Endothelial cell (in vitro differentiated cells): ENCODE data around the gene SLC25A25. TPM values are rescaled to one million over a fixed set of nuclear protein-coding genes. Genes with fewer than 3 reads are reported as not detected.
"Not testable (repeated sequence)": the region's sequence is repeated elsewhere in the genome, so short reads cannot be mapped to it uniquely, and the experiment has no call there.

ENCODE experiments used
- DNase-seq: peaks from one replicate; pipeline ENCODE4 v3.0.0; 2021; ENCODE audit warnings: low spot score
- H3K27ac Mint-ChIP-seq: one replicate; pipeline ENCODE4 v1.8.0; 2021; ENCODE audit warnings: mixed read lengths, inconsistent platforms; ENCODE audit not compliant: unreplicated experiment
- H3K27me3 Mint-ChIP-seq: one replicate; pipeline ENCODE4 v1.8.0; 2021; ENCODE audit warnings: mild to moderate bottlenecking, moderate library complexity, mixed read lengths, inconsistent platforms; ENCODE audit not compliant: unreplicated experiment
- H3K36me3 Mint-ChIP-seq: one replicate; pipeline ENCODE4 v1.8.0; 2021; ENCODE audit warnings: mild to moderate bottlenecking, low read depth, mixed read lengths, inconsistent platforms; ENCODE audit not compliant: unreplicated experiment
- H3K4me1 Mint-ChIP-seq: one replicate; pipeline ENCODE4 v1.8.0; 2021; ENCODE audit warnings: mild to moderate bottlenecking, mixed read lengths, inconsistent platforms; ENCODE audit not compliant: unreplicated experiment
- H3K4me3 Mint-ChIP-seq: one replicate; pipeline ENCODE4 v1.8.0; 2021; ENCODE audit warnings: mild to moderate bottlenecking, mixed read lengths, inconsistent platforms; ENCODE audit not compliant: unreplicated experiment
- H3K9me3 Mint-ChIP-seq: one replicate; pipeline ENCODE4 v1.8.0; 2021; ENCODE audit warnings: mixed read lengths, inconsistent platforms; ENCODE audit not compliant: unreplicated experiment
- CTCF ChIP-seq: fragments of 200-600 bp; sonication (generic); IDR thresholded peaks from one replicate; pipeline ENCODE4 v1.5.0; 2021; ENCODE audit warnings: antibody characterized with exemption; ENCODE audit not compliant: unreplicated experiment
- total RNA-seq: library from RNA; stranded (reverse); fragmentation: NEBNext Ultra II Directional; extraction: Animal tissue kit (Norgen Biotek cat#: 25700); gene quantifications from one replicate; pipeline ENCODE4 v1.2.1, GENCODE V29; 2021; ENCODE audit not compliant: unreplicated experiment

SLC25A25 gene
- total RNA-seq, 1 donor from 2014 or later, result 8.5 TPM

DNA sequence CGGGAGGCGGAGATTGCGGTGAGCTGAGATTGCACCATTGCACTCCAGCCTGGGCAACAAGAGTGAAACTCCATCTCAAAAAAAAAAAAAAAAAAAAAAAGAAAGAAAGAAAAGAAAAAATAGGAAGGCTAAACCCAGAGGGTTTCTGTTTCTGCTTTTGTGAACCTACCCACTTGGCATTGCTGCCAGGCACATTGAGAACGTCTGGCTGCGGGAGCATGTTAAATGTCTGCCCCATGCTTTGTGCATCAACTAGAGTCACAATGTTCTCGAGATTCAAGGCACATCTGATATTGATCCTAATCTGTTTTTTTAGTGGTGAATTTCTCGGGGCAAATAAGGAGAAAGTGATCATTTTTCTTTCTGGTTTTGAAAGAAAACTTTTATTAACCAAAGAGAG lies 2.8 kb downstream of the SLC25A25 start:
- TF ChIP-seq CTCF, result no peak
- Mint-ChIP-seq H3K4me3 (no peak overlapping the region), H3K27ac (no peak overlapping the region), H3K36me3 (peaks cover 3% of the 10 kb centered on the region), H3K27me3 (peaks cover 7% of the 10 kb centered on the region), H3K4me1 (peaks cover 27% of the 10 kb centered on the region), H3K9me3 (no peaks in the 10 kb centered on the region)
- no peak for DNase-seq

DNA sequence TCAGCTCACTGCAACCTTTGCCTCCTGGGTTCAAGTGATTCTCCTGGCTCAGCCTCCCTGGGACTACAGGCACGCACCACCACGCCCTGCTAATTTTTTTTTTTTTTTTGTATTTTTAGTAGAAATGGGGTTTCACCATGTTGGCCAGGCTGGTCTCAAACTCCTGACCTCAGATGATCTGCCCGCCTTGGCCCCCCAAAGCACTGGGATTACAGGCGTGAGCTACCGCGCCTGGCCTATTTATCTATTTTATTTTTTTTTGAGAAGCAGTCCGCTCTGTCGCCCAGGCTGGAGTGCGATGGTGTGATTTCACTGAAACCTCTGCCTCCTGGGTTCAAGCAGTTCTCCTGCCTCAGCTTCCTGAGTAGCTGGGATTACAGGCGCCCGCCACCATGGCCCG lies 3.4 kb downstream of the SLC25A25 start:
- H3K9me3 Mint-ChIP-seq, DNase-seq, H3K27me3 Mint-ChIP-seq, H3K27ac Mint-ChIP-seq, H3K36me3 Mint-ChIP-seq, H3K4me3 Mint-ChIP-seq: not testable (repeated sequence)
- peaks cover 24% of the 10 kb centered on the region for H3K4me1 Mint-ChIP-seq

- no peak for DNase-seq
- H3K9me3 Mint-ChIP-seq, result no peaks in the 10 kb centered on the region
These were observed 4.4 kb downstream of the SLC25A25 start for GRCh38 chr9:128072144-128073021.

GRCh38 chr9:128073253-128073886 lies 5.3 kb downstream of the SLC25A25 start:
- Mint-ChIP-seq H3K4me1 (peaks cover 28% of the 10 kb centered on the region), H3K27me3 (peaks cover 7% of the 10 kb centered on the region), H3K36me3 (no peaks in the 10 kb centered on the region), H3K4me3 (no peak overlapping the region), H3K27ac (no peak overlapping the region), H3K9me3 (no peaks in the 10 kb centered on the region)
- DNase-seq, result no peak
- TF ChIP-seq CTCF, result no peak

More at GRCh38 chr9:128072144-128073021, 4.4 kb downstream of the SLC25A25 start:
- H3K27ac Mint-ChIP-seq, result peak overlapping the region; percentile 16
- no peaks in the 10 kb centered on the region for H3K36me3 Mint-ChIP-seq
- no peak for TF ChIP-seq CTCF
- peak overlapping the region; percentile 18 for H3K4me3 Mint-ChIP-seq
- peaks cover 24% of the 10 kb centered on the region for H3K4me1 Mint-ChIP-seq
- peaks cover 7% of the 10 kb centered on the region for H3K27me3 Mint-ChIP-seq

DNA sequence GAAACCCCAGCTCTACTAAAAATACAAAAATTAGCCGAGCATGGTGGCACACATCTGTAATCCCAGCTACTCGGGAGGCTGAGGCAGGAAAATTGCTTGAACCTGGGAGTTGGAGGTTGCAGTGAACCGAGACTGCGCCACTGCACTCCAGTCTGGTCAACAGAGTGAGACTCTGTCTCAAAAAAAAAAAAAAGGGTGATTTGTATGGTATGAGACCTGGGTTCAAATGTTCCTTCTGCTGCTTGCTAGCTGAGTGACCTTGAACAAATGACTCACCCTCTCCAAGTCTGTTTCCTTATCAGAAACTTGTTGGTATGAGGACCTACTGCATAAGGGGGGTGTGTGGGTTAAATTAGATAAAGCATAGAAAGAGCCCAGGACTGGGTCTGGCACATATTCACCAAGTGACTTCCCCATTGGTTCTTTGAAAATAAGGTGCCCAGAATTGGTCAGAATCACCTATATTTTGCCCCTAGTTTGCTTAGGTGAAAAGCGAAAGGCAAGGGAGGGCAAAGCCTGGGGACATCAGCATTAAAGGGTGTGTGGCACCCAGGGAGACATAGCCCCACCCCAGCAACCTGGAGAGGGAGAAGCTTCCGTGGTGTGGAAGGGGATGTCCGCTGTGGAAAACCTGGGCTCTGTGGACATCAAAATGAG lies 9.9 kb downstream of the SLC25A25 start:
- Mint-ChIP-seq H3K4me3 (no peak overlapping the region), H3K27ac (no peak overlapping the region), H3K4me1 (peaks cover 13% of the 10 kb centered on the region), H3K36me3 (no peaks in the 10 kb centered on the region), H3K27me3 (peaks cover 1% of the 10 kb centered on the region), H3K9me3 (no peaks in the 10 kb centered on the region)
- no peak for TF ChIP-seq CTCF
- DNase-seq, result no peak
